HEK293 (cell line): ENCODE measurements around the gene GPN3.

Experiments
- CTCF ChIA-PET: fragments of 350-600 bp; formaldehyde crosslinking; extraction: SDS; loops from one replicate; lab custom pipeline; 2021; ENCODE audit warnings: antibody characterized with exemption; lab: Yijun Ruan, JAX
- POLR2A ChIA-PET: fragments of 300-600 bp; formaldehyde crosslinking; extraction: SDS; loops from one replicate; lab custom pipeline; 2020; ENCODE audit warnings: antibody characterized with exemption, inconsistent platforms; lab: Yijun Ruan, JAX
- H3K27ac ChIP-seq: fragments of 200-500 bp; sonication (Bioruptor generic); 2 replicates; pipeline ENCODE4 v1.5.1; 2014; ENCODE audit warnings: low read depth, low read length, control low read depth, inconsistent platforms; ENCODE audit errors: extremely low read depth
- H3K36me3 ChIP-seq, 2 experiments: fragments of 200-500 bp in 1 of 2; sonication (Bioruptor generic) in 1 of 2; 1 replicate in 1 of 2; 2 replicates in 1 of 2; pipeline ENCODE4 v1.5.1; 2014 to 2017; ENCODE audit warnings: inconsistent platforms in 2 of 2, low read length in 2 of 2; ENCODE audit not compliant: control insufficient read depth in 2 of 2, insufficient read depth in 1 of 2
- H3K4me1 ChIP-seq: fragments of 200-500 bp; sonication (Bioruptor generic); 2 replicates; pipeline ENCODE4 v1.5.1; 2014; ENCODE audit warnings: mild to moderate bottlenecking, low read length, inconsistent platforms; ENCODE audit not compliant: control insufficient read depth, insufficient read depth
- H3K4me3 ChIP-seq: 2 replicates; pipeline ENCODE4 v1.5.1; 2011; ENCODE audit warnings: low read depth, mild to moderate bottlenecking, control low read depth, low read length, moderate library complexity
- H3K9me3 ChIP-seq: fragments of 200-500 bp; sonication (Bioruptor generic); 2 replicates; pipeline ENCODE4 v1.5.1; 2014; ENCODE audit warnings: low read depth, low read length, inconsistent platforms; ENCODE audit not compliant: control insufficient read depth, insufficient read depth
- BCL11A ChIP-seq: fragments of 450-650 bp; formaldehyde crosslinking; IDR thresholded peaks from 2 replicates; pipeline ENCODE4 v1.5.1; 2016; ENCODE audit warnings: low read depth, missing biosample characterization, missing genetic modification characterization
- HOXC10 ChIP-seq: sonication (generic); formaldehyde crosslinking; IDR thresholded peaks from 2 replicates; pipeline ENCODE4 v1.8.1; 2023; ENCODE audit warnings: mild to moderate bottlenecking, missing genetic modification reagents
- KLF1 ChIP-seq: fragments of 450-650 bp; formaldehyde crosslinking; IDR thresholded peaks from 2 replicates; pipeline ENCODE4 v1.5.1; 2016; ENCODE audit warnings: missing biosample characterization, missing genetic modification characterization
- PATZ1 ChIP-seq: fragments of 450-650 bp; formaldehyde crosslinking; IDR thresholded peaks from 2 replicates; pipeline ENCODE4 v1.5.1; 2016; ENCODE audit warnings: missing biosample characterization, missing genetic modification characterization
- PRDM1 ChIP-seq: fragments of 450-650 bp; formaldehyde crosslinking; IDR thresholded peaks from 2 replicates; pipeline ENCODE4; 2016; ENCODE audit warnings: missing biosample characterization, missing genetic modification characterization
- REPIN1 ChIP-seq: fragments of 450-650 bp; formaldehyde crosslinking; IDR thresholded peaks from 2 replicates; pipeline ENCODE4 v1.5.1; 2017; ENCODE audit warnings: missing biosample characterization, missing genetic modification characterization, low read depth
- SCRT2 ChIP-seq: fragments of 450-650 bp; formaldehyde crosslinking; IDR thresholded peaks from 2 replicates; pipeline ENCODE4 v1.5.1; 2016; ENCODE audit warnings: missing biosample characterization, missing genetic modification characterization
- WT1 ChIP-seq: fragments of 450-650 bp; formaldehyde crosslinking; IDR thresholded peaks from 2 replicates; pipeline ENCODE4 v1.5.1; 2016; ENCODE audit warnings: missing biosample characterization, missing genetic modification characterization
- YY2 ChIP-seq: fragments of 450-650 bp; formaldehyde crosslinking; IDR thresholded peaks from 2 replicates; pipeline ENCODE4 v1.5.1; 2016; ENCODE audit warnings: missing biosample characterization, missing genetic modification characterization
- ZBTB1 ChIP-seq: fragments of 450-650 bp; formaldehyde crosslinking; IDR thresholded peaks from 2 replicates; pipeline ENCODE4 v1.5.1; 2016; ENCODE audit warnings: missing biosample characterization, missing genetic modification characterization
- ZEB2 ChIP-seq: fragments of 450-650 bp; formaldehyde crosslinking; IDR thresholded peaks from 2 replicates; pipeline ENCODE4 v1.5.1; 2016; ENCODE audit warnings: missing biosample characterization, missing genetic modification characterization
- ZFP3 ChIP-seq: fragments of 450-650 bp; formaldehyde crosslinking; IDR thresholded peaks from 2 replicates; pipeline ENCODE4 v1.5.1; 2016; ENCODE audit warnings: low read depth, missing biosample characterization, missing genetic modification characterization
- ZFP69B ChIP-seq: fragments of 450-650 bp; formaldehyde crosslinking; IDR thresholded peaks from 2 replicates; pipeline ENCODE4 v1.5.1; 2016; ENCODE audit warnings: missing biosample characterization, missing genetic modification characterization
- ZNF138 ChIP-seq: fragments of 450-650 bp; formaldehyde crosslinking; IDR thresholded peaks from 2 replicates; pipeline ENCODE4 v1.5.1; 2016; ENCODE audit warnings: missing biosample characterization, missing genetic modification characterization, borderline replicate concordance
- ZNF140 ChIP-seq: fragments of 450-650 bp; formaldehyde crosslinking; IDR thresholded peaks from 2 replicates; pipeline ENCODE4 v1.5.1; 2016; ENCODE audit warnings: missing biosample characterization, missing genetic modification characterization
- ZNF211 ChIP-seq: fragments of 450-650 bp; formaldehyde crosslinking; IDR thresholded peaks from 2 replicates; pipeline ENCODE4 v1.5.1; 2016; ENCODE audit warnings: low read depth, missing biosample characterization, missing genetic modification characterization
- ZNF23 ChIP-seq: fragments of 450-650 bp; formaldehyde crosslinking; IDR thresholded peaks from 2 replicates; pipeline ENCODE4 v1.5.1; 2016; ENCODE audit warnings: missing biosample characterization, missing genetic modification characterization, borderline replicate concordance
- ZNF26 ChIP-seq: fragments of 450-650 bp; formaldehyde crosslinking; IDR thresholded peaks from 2 replicates; pipeline ENCODE4 v1.5.1; 2016; ENCODE audit warnings: missing biosample characterization, missing genetic modification characterization
- ZNF324 ChIP-seq: fragments of 450-650 bp; formaldehyde crosslinking; IDR thresholded peaks from 2 replicates; pipeline ENCODE4 v1.5.1; 2016; ENCODE audit warnings: missing biosample characterization, missing genetic modification characterization
- ZNF366 ChIP-seq: fragments of 450-650 bp; formaldehyde crosslinking; conservative IDR thresholded peaks from 2 replicates; pipeline ENCODE4 v1.5.1; 2016; ENCODE audit warnings: missing biosample characterization, missing genetic modification characterization
- ZNF416 ChIP-seq: fragments of 450-650 bp; formaldehyde crosslinking; IDR thresholded peaks from 2 replicates; pipeline ENCODE4 v1.5.1; 2016; ENCODE audit warnings: missing biosample characterization, missing genetic modification characterization
- ZNF513 ChIP-seq: fragments of 450-650 bp; IDR thresholded peaks from 2 replicates; pipeline ENCODE4 v1.5.1; 2018; ENCODE audit warnings: missing biosample characterization, missing genetic modification characterization
- ZNF530 ChIP-seq: fragments of 450-650 bp; formaldehyde crosslinking; IDR thresholded peaks from 2 replicates; pipeline ENCODE4 v1.5.1; 2016; ENCODE audit warnings: low read depth, missing biosample characterization, missing genetic modification characterization
- ZNF544 ChIP-seq: fragments of 450-650 bp; formaldehyde crosslinking; IDR thresholded peaks from 2 replicates; pipeline ENCODE4 v1.5.0; 2017; ENCODE audit warnings: missing biosample characterization, missing genetic modification characterization
- ZNF585B ChIP-seq: fragments of 450-650 bp; formaldehyde crosslinking; IDR thresholded peaks from 2 replicates; pipeline ENCODE4 v1.5.1; 2016; ENCODE audit warnings: missing biosample characterization, missing genetic modification characterization
- ZNF664 ChIP-seq: fragments of 450-650 bp; formaldehyde crosslinking; IDR thresholded peaks from 2 replicates; pipeline ENCODE4 v1.5.1; 2016; ENCODE audit warnings: missing biosample characterization, missing genetic modification characterization
- ZNF677 ChIP-seq: fragments of 450-650 bp; IDR thresholded peaks from 2 replicates; pipeline ENCODE4 v1.5.0; 2018; ENCODE audit warnings: missing biosample characterization, mild to moderate bottlenecking, missing genetic modification characterization, moderate library complexity
- ZNF704 ChIP-seq: fragments of 450-650 bp; formaldehyde crosslinking; IDR thresholded peaks from 2 replicates; pipeline ENCODE4 v1.5.1; 2016; ENCODE audit warnings: missing biosample characterization, missing genetic modification characterization

Gene GPN3

DNA sequence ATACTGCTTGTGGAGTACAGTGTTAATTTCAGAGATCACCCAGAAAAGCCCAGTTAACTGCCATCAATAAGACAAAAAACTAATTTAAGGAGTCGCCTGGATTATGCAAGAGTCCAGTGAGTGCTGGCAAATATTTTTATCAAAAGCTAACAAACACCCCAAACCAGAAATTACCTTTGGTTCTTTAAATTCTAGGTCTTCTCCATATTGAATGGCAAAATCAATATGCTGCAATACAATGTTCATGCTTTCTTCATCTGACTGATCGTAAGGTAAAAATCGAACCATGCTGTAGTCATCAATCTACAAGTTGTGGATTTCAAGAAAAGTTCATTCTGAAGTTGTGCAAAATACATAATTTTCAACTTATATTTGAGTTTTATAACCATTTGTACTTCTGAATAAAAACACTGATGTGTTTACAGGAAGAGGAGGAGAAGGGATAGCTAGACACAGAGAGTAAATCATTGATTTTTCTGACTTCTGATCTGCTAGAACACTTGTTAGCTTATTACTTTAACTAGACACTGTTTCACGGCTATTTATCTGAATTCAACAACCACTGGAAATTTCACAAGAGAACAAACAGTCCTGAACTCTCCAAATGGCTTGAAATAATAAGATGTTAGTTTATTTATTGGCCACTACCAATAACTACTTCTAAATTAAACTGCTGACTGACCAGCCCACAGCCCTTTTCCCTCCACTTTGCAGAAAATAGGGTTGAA is 14.3 kb downstream of the GPN3 start:
- ChIA-PET CTCF (interaction anchor here (0.7 to 2.3 kb wide), 3 partner anchors 14 to 399 kb away, joined by 3 to 14 read pairs (median 3); partner anchors contain the start of genes FAM216A and GPN3), POLR2A (no interaction called here)
- no peak for TF ChIP-seq ZNF530 (tag by site-specific recombination)
- no peak for TF ChIP-seq ZNF23 (tag by site-specific recombination)
- no peak for TF ChIP-seq HOXC10 (CRISPR knock-in tag)
- TF ChIP-seq ZEB2 (tag by site-specific recombination) = no peak
- no peak for TF ChIP-seq ZBTB1 (tag by site-specific recombination)
- TF ChIP-seq ZNF585B (tag by site-specific recombination) = no peak
- no peak for TF ChIP-seq YY2 (tag by site-specific recombination)
- no peak for TF ChIP-seq ZNF664
- no peak for TF ChIP-seq ZFP3 (tag by site-specific recombination)
- no peak for TF ChIP-seq WT1 (tag by site-specific recombination)
- no peaks in the 10 kb centered on the region for H3K4me1 ChIP-seq
- peaks cover 35 to 55% of the 10 kb centered on the region in 2 experiments for H3K36me3 ChIP-seq
- H3K9me3 ChIP-seq = no peaks in the 10 kb centered on the region
- no peak overlapping the region for H3K4me3 ChIP-seq
- H3K27ac ChIP-seq = no peak overlapping the region

DNA sequence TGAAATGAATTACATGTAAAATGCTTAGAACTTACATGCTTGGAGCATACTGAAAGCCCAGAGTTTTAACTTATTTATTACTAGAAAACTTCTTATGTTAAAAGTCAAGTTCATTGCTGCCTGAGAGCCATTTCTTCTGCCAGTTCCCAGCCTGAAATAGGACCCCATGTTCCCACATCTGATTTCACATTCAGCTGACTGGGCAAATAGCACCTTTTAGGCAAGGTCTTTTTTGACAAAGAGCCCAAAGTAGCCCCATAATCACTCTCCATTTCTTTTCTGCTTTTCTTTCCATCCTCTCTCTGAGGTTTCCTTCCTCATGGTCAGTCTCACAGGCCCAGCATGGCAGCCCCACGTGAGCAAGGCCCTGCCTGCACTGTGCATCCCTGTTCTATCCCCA is 16.8 kb downstream of the GPN3 start:
- POLR2A ChIA-PET = interaction anchor here (0.6 to 4.8 kb wide), 3 partner anchors 12 to 50 kb away, joined by 3 to 39 read pairs (median 7); partner anchors contain the start of genes FAM216A, GPN3, RAD9B and VPS29
- peaks cover 33 to 53% of the 10 kb centered on the region in 2 experiments for H3K36me3 ChIP-seq
- CTCF ChIA-PET = interaction anchor here (0.7 to 4.6 kb wide), 6 partner anchors 13 to 863 kb away, joined by 3 to 51 read pairs (median 10); partner anchors contain the start of genes FAM216A and GPN3
- H3K4me3 ChIP-seq = no peak overlapping the region
- H3K27ac ChIP-seq = no peak overlapping the region
- no peaks in the 10 kb centered on the region for H3K9me3 ChIP-seq
- TF ChIP-seq ZNF677 (tag by site-specific recombination) (no peak), ZNF138 (tag by site-specific recombination) (no peak), ZFP69B (tag by site-specific recombination) (no peak), REPIN1 (tag by site-specific recombination) (no peak), ZNF140 (no peak), SCRT2 (tag by site-specific recombination) (no peak), ZNF366 (no peak), ZNF704 (tag by site-specific recombination) (no peak), ZNF26 (tag by site-specific recombination) (no peak), PRDM1 (no peak), ZNF324 (tag by site-specific recombination) (no peak), ZNF211 (no peak), PATZ1 (tag by site-specific recombination) (no peak), BCL11A (tag by site-specific recombination) (no peak), ZNF513 (tag by site-specific recombination) (no peak), ZNF416 (tag by site-specific recombination) (no peak), ZNF23 (tag by site-specific recombination) (no peak), ZNF544 (no peak), KLF1 (tag by site-specific recombination) (no peak)
- no peaks in the 10 kb centered on the region for H3K4me1 ChIP-seq
